HG03378 (cell line): ENCODE data around the gene ANKRD1.
"Not testable (repeated sequence)": the region's sequence is repeated elsewhere in the genome, so short reads cannot be mapped to it uniquely, and the experiment has no call there.

Source experiments
- ATAC-seq: cut with Tn5 transposase; IDR thresholded peaks from one replicate; pipeline ENCODE4 v1.9.1; 2021; ENCODE audit warnings: mild to moderate bottlenecking, moderate library complexity; ENCODE audit not compliant: unreplicated experiment

The ANKRD1 gene

GRCh38 chr10:90920986-90921666, at the start of gene ANKRD1:
Gene ANKRD1, minus strand, starts transcription at chr10:90921087. Its CDS starts 60 bp downstream, at chr10:90921027.
- no peak for ATAC-seq

GRCh38 chr10:90969947-90970673, 49.2 kb upstream of the ANKRD1 start:
- ATAC-seq, result no peak

GRCh38 chr10:90969121-90969534, 48.2 kb upstream of the ANKRD1 start:
- no peak for ATAC-seq

- ATAC-seq, result no peak
Measured at GRCh38 chr10:90968328-90969081, 47.6 kb upstream of the ANKRD1 start.

GRCh38 chr10:90967865-90968264, 47.0 kb upstream of the ANKRD1 start:
- no peak for ATAC-seq

- no peak for ATAC-seq
Measured at GRCh38 chr10:90966146-90966545, 45.3 kb upstream of the ANKRD1 start.

GRCh38 chr10:90965720-90966119, 44.8 kb upstream of the ANKRD1 start:
- ATAC-seq, result no peak

- no peak for ATAC-seq
Measured at GRCh38 chr10:90964781-90965465, 44.0 kb upstream of the ANKRD1 start.

GRCh38 chr10:90963331-90963730, 42.4 kb upstream of the ANKRD1 start:
- no peak for ATAC-seq

GRCh38 chr10:90960355-90960814, 39.5 kb upstream of the ANKRD1 start:
- peak; percentile 92 for ATAC-seq

GRCh38 chr10:90959826-90960225, 38.9 kb upstream of the ANKRD1 start:
- peak; percentile 19 for ATAC-seq

- no peak for ATAC-seq
Measured at GRCh38 chr10:90958781-90959180, 37.9 kb upstream of the ANKRD1 start.

GRCh38 chr10:90947030-90947960, 26.4 kb upstream of the ANKRD1 start:
- peak; percentile 89 for ATAC-seq

GRCh38 chr10:90945491-90946070, 24.7 kb upstream of the ANKRD1 start:
- no peak for ATAC-seq

GRCh38 chr10:90944749-90945148, 23.9 kb upstream of the ANKRD1 start:
- ATAC-seq, result no peak

- not testable (repeated sequence) for ATAC-seq
Measured at GRCh38 chr10:90942980-90943379, 22.1 kb upstream of the ANKRD1 start.

GRCh38 chr10:90939648-90940047, 18.8 kb upstream of the ANKRD1 start:
- ATAC-seq, result no peak

GRCh38 chr10:90939116-90939515, 18.2 kb upstream of the ANKRD1 start:
- ATAC-seq, result no peak

- ATAC-seq, result no peak
Measured at GRCh38 chr10:90937645-90938258, 16.9 kb upstream of the ANKRD1 start.
